Lung (tissue), 12 donors: ENCODE data around the gene HNRNPM. TPM values are rescaled to one million over a fixed set of nuclear protein-coding genes. Genes with fewer than 3 reads are reported as not detected.
"Not testable (repeated sequence)": the region's sequence is repeated elsewhere in the genome, so short reads cannot be mapped to it uniquely, and the experiment has no call there.

ENCODE experiments used
- ATAC-seq: fragments of 200-7000 bp; cut with Tn5 transposase; one replicate; pipeline ENCODE4 v1.9.1; 2020; ENCODE audit warnings: moderate number of reproducible peaks; ENCODE audit not compliant: insufficient read depth, low FRiP score
- DNase-seq, 3 donors: peaks; one replicate each; pipeline ENCODE4 v3.0.0-alpha.2; 2013 to 2017
- H3K27ac ChIP-seq, 2 donors: one replicate each; pipeline ENCODE4 v1.5.1; 2013; ENCODE audit warnings: mild to moderate bottlenecking in 2 of 2, moderate library complexity in 2 of 2, control low read depth in 1 of 2, inconsistent platforms in 1 of 2, low read depth in 1 of 2, low read length in 1 of 2
- H3K27me3 ChIP-seq, 3 donors: one replicate each; pipeline ENCODE4 v1.5.1; 2013; ENCODE audit warnings: low read length in 2 of 3; ENCODE audit not compliant: control insufficient read depth in 3 of 3, insufficient read depth in 3 of 3
- H3K36me3 ChIP-seq, 4 donors: one replicate each; pipeline ENCODE4 v1.5.1; 2013; ENCODE audit warnings: low read length in 4 of 4, mild to moderate bottlenecking in 1 of 4, moderate library complexity in 1 of 4; ENCODE audit not compliant: control insufficient read depth in 4 of 4, insufficient read depth in 4 of 4
- H3K4me1 ChIP-seq, 5 donors: one replicate each; pipeline ENCODE4 v1.5.1; 2013; ENCODE audit warnings: low read length in 5 of 5, mild to moderate bottlenecking in 2 of 5, moderate library complexity in 1 of 5; ENCODE audit not compliant: control insufficient read depth in 5 of 5, insufficient read depth in 5 of 5
- H3K4me3 ChIP-seq: one replicate; pipeline ENCODE4 v1.5.1; 2013; ENCODE audit warnings: mild to moderate bottlenecking, control low read depth, moderate library complexity
- H3K9ac ChIP-seq, 2 donors: one replicate each; pipeline ENCODE4 v1.5.1; 2013; ENCODE audit warnings: low read length in 2 of 2, control low read depth in 1 of 2; ENCODE audit not compliant: insufficient read depth in 1 of 2
- H3K9me3 ChIP-seq, 4 donors: one replicate each; pipeline ENCODE4 v1.5.1; 2013; ENCODE audit warnings: low read length in 3 of 4, mild to moderate bottlenecking in 1 of 4, moderate library complexity in 1 of 4; ENCODE audit not compliant: control insufficient read depth in 4 of 4, insufficient read depth in 3 of 4
- CTCF ChIP-seq: IDR thresholded peaks from 2 replicates; pipeline ENCODE4 v1.5.1; 2012; ENCODE audit warnings: mild to moderate bottlenecking; ENCODE audit errors: control extremely low read depth, extremely low read depth
- WGBS, 2 donors: extraction: QIAGEN DNeasy Blood & Tissue Kit; methylation state at CpG; one replicate each; pipeline ENCODE4 v1.1.7; 2013; 5-methylcytosine and 5-hydroxymethylcytosine counted together
- polyA plus RNA-seq, 2 donors: library from polyadenylated mRNA; stranded (reverse); fragments of 200-250 nt; gene quantifications; one replicate each; pipeline ENCODE4 v1.2.1, GENCODE V29; 2013
- total RNA-seq, 2 donors: library from RNA; depleted of rRNA in 1 of 2; stranded (reverse); fragments of >200 nt in 1 of 2; gene quantifications; one replicate each; pipeline ENCODE4 v1.2.1, GENCODE V29; 2014 to 2021
- donor health status: control.
- donor health status: control.
- donor health status: Bipolar disorder and iron deficiency.
- donor health status: healthy.
- donor health status: DM: yes; HTN: yes; CAD: no.

HNRNPM gene
- total and polyA plus RNA-seq, 4 donors = 53.7 to 243 (median 164) TPM

- TF ChIP-seq CTCF = no peak
- ATAC-seq = no peak
- Histone ChIP-seq H3K36me3 (peaks cover 3 to 8% (median 6%) of the 10 kb centered on the region in 4 donors), H3K9me3 (peaks cover 0 to 1% (median 0%) of the 10 kb centered on the region in 4 donors), H3K4me1 (peaks cover 3 to 12% (median 6%) of the 10 kb centered on the region in 5 donors), H3K4me3 (no peak overlapping the region), H3K27ac (no peak overlapping the region), H3K9ac (no peak overlapping the region), H3K27me3 (no peaks in the 10 kb centered on the region)
- 84 to 86% methylated on average over 4 to 6 of the region's 6 CpGs for WGBS, 2 donors
- no peak for DNase-seq
Measured at GRCh38 chr19:8441725-8442544, 2.8 kb upstream of the HNRNPM start.

GRCh38 chr19:8444140-8444676, 567 bp upstream of the HNRNPM start:
- not testable (repeated sequence) for ATAC-seq, DNase-seq, H3K36me3 ChIP-seq, H3K27me3 ChIP-seq, H3K9me3 ChIP-seq
- Histone ChIP-seq H3K4me1 (peaks cover 5 to 27% (median 10%) of the 10 kb centered on the region in 5 donors), H3K9ac (peak overlapping the region; percentile 41 to 84), H3K27ac (peak overlapping the region; percentile 83), H3K4me3 (peak overlapping the region; percentile 32)
- WGBS, 2 donors = 26 to 29% methylated on average over 32 of the region's 32 CpGs

- no peaks in the 10 kb centered on the region for H3K27me3 ChIP-seq
- H3K4me3 ChIP-seq = peak overlapping the region; percentile 87
- DNase-seq (peak; percentile 53 to 60 (median 58)), ATAC-seq (peak; percentile 43)
- WGBS, 2 donors = 1% methylated on average over 27 to 45 of the region's 45 CpGs
- peak overlapping the region; percentile 87 to 94 for H3K9ac ChIP-seq
- H3K4me1 ChIP-seq = peaks cover 8 to 33% (median 14%) of the 10 kb centered on the region in 5 donors
- peaks cover 0 to 1% (median 0%) of the 10 kb centered on the region in 4 donors for H3K9me3 ChIP-seq
- no peak for TF ChIP-seq CTCF
- H3K27ac ChIP-seq = peak overlapping the region; percentile 96 to 97
- peaks cover 0 to 8% (median 4%) of the 10 kb centered on the region in 4 donors for H3K36me3 ChIP-seq
Measured at GRCh38 chr19:8445488-8446001, 770 bp downstream of the HNRNPM start.

GRCh38 chr19:8446061-8446709, 1.4 kb downstream of the HNRNPM start:
- no peaks in the 10 kb centered on the region for H3K27me3 ChIP-seq
- peaks cover 10 to 33% (median 14%) of the 10 kb centered on the region in 5 donors for H3K4me1 ChIP-seq
- peaks cover 0 to 8% (median 4%) of the 10 kb centered on the region in 4 donors for H3K36me3 ChIP-seq
- peaks cover 0 to 1% (median 0%) of the 10 kb centered on the region in 4 donors for H3K9me3 ChIP-seq
- H3K9ac ChIP-seq = peak overlapping the region; percentile 87 to 94
- TF ChIP-seq CTCF = no peak
- 25 to 34% methylated on average over 16 of the region's 16 CpGs for WGBS, 2 donors
- peak overlapping the region; percentile 87 for H3K4me3 ChIP-seq
- H3K27ac ChIP-seq = peak overlapping the region; percentile 96 to 97
- no peak for DNase-seq
- ATAC-seq = no peak
